ENCODE measurements around the gene CZIB.

Gene CZIB

DNA sequence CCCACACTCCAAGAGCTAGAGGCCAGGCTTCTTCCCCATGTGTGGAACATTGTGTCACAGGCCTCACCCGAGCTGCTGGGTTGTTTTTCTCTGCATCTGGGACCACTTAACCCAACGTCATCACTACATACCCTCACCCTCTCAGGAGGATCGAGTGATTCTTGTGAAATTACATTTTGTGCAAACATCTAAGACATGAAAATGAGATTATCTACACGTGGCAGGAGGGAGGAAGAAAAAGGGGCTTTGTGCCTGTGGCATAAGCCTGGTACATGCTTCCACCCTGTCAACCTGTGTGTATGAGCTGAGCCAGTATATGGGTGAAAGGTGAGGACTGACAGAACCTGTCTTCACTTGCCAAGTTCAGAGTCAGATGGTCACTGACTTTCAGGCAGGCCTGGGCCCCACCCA lies 22.2 kb downstream of the CZIB start:
- Histone ChIP-seq H3K4me3 (ENCODE audit: low read length) (no peak overlapping the region), H3K27ac (ENCODE audit: low read length) (no peak overlapping the region), H3K9me3 (ENCODE audit: insufficient read depth, low read length) (no peaks in the 10 kb centered on the region), H3K4me1 (ENCODE audit: low read length) (peaks cover 13% of the 10 kb centered on the region), H3K79me2 (ENCODE audit: low read length) (peaks cover 15% of the 10 kb centered on the region), H3K9ac (ENCODE audit: low read length) (no peak overlapping the region), H4K20me1 (ENCODE audit: insufficient read depth, low read length) (no peaks in the 10 kb centered on the region), H3K27me3 (ENCODE audit: low read depth, low read length) (no peaks in the 10 kb centered on the region), H3K4me2 (ENCODE audit: low read length) (no peak overlapping the region), H2AFZ (ENCODE audit: low read depth, low read length) (no peak overlapping the region), H3K36me3 (replicated peaks; ENCODE audit: low read depth, low read length) (peaks cover 11% of the 10 kb centered on the region)
- no peak for TF ChIP-seq EZH2phosphoT487 (IDR thresholded peaks at IDR 0.05; ENCODE audit: low read depth)
- no peak for TF ChIP-seq CTCF (IDR thresholded peaks at IDR 0.05; ENCODE audit: low read depth, low read length)

DNA sequence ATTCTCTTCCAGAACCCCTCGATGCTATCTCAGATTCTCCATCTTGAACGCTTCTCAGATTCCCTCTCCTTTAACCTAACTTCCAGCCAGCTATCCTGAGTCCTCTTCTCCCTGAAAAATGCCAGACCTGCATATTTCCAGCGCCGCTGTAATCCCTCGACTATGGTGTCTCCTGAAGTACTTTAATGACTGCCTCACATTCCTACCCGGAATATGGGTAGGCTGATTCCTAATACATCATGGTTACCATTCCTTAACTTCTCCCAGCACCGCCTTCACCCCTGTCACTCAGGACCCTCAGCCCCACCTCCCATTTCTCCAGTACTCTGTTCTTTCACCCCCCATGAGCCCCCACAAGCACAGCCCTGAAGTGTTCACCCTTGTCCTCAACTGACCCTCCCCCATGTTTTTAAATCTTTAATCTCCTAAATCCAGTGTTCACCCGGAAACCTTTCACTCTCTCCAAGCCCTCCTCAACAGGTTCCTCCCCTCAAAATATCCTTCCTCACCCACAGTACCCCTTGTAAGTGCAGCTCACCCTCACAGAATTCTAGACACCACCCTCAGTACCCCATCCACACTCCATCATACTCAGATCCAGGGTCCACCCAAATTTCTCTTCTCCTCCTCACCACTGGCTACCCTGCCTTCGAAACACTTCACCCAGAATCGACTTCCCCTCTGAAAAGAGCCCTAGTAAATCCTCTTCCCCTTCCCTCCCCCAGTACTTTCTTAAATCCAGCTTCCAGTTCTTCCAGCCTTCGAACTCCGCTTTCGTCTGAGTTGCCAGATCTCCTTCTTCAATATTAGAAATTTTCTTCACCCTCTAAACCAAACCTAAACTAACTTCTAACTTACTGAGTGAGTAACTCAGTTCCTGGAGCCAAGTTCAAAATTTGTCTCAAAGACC lies 22.9 kb downstream of the CZIB start:
- Histone ChIP-seq H3K9ac (ENCODE audit: low read length) (peak overlapping the region; percentile 98), H3K79me2 (ENCODE audit: low read length) (peaks cover 15% of the 10 kb centered on the region), H3K36me3 (replicated peaks; ENCODE audit: low read depth, low read length) (peaks cover 5% of the 10 kb centered on the region), H3K27ac (ENCODE audit: low read length) (peak overlapping the region; percentile 62), H3K4me2 (ENCODE audit: low read length) (peak overlapping the region; percentile 98), H3K27me3 (ENCODE audit: low read depth, low read length) (no peaks in the 10 kb centered on the region), H3K4me1 (ENCODE audit: low read length) (peaks cover 13% of the 10 kb centered on the region), H3K4me3 (ENCODE audit: low read length) (peak overlapping the region; percentile 98), H2AFZ (ENCODE audit: low read depth, low read length) (peak overlapping the region; percentile 97; the same call in 1 of the 2 replicates), H4K20me1 (ENCODE audit: insufficient read depth, low read length) (no peaks in the 10 kb centered on the region), H3K9me3 (ENCODE audit: insufficient read depth, low read length) (no peaks in the 10 kb centered on the region)
- TF ChIP-seq EZH2phosphoT487 (IDR thresholded peaks at IDR 0.05; ENCODE audit: low read depth) (no peak), CTCF (IDR thresholded peaks at IDR 0.05; ENCODE audit: low read depth, low read length) (no peak)

GRCh38 chr1:53196485-53197290 lies 23.7 kb downstream of the CZIB start, which contains the start of gene CPT2:
TSS of gene CPT2 (plus strand) at chr1:53196824. CDS start at chr1:53196944, 120 bp downstream.
- H4K20me1 ChIP-seq (ENCODE audit: insufficient read depth, low read length), result no peaks in the 10 kb centered on the region
- TF ChIP-seq CTCF (IDR thresholded peaks at IDR 0.05; ENCODE audit: low read depth, low read length), result no peak
- TF ChIP-seq EZH2phosphoT487 (IDR thresholded peaks at IDR 0.05; ENCODE audit: low read depth), result no peak
- H2AFZ ChIP-seq (ENCODE audit: low read depth, low read length), result peak within 1 kb of the TSS; percentile 97
- H3K9ac ChIP-seq (ENCODE audit: low read length), result peak within 1 kb of the TSS; percentile 98
- peak within 1 kb of the TSS; percentile 98 for H3K4me2 ChIP-seq (ENCODE audit: low read length)
- H3K27ac ChIP-seq (ENCODE audit: low read length), result peak within 1 kb of the TSS; percentile 62
- H3K4me1 ChIP-seq (ENCODE audit: low read length), result peaks cover 13% of the 10 kb centered on the region
- H3K36me3 ChIP-seq (replicated peaks; ENCODE audit: low read depth, low read length), result no peaks in the 10 kb centered on the region
- no peaks in the 10 kb centered on the region for H3K9me3 ChIP-seq (ENCODE audit: insufficient read depth, low read length)
- H3K4me3 ChIP-seq (ENCODE audit: low read length), result peak within 1 kb of the TSS; percentile 98
- H3K79me2 ChIP-seq (ENCODE audit: low read length), result peaks cover 15% of the 10 kb centered on the region
- H3K27me3 ChIP-seq (ENCODE audit: low read depth, low read length), result no peaks in the 10 kb centered on the region
